ENCODE results near the gene RNASE8.

The RNASE8 gene

GRCh38 chr14:21032326-21033132 is 25.1 kb upstream of the RNASE8 start:
- Histone ChIP-seq H3K36me3 (no peaks in the 10 kb centered on the region), H3K27ac (no peak overlapping the region), H3K4me1 (no peaks in the 10 kb centered on the region), H3K27me3 (no peaks in the 10 kb centered on the region), H3K9me3 (no peaks in the 10 kb centered on the region), H3K4me3 (no peak overlapping the region)
- DNase-seq: no peak
- intact Hi-C loops (cut with DNase I; ENCODE audit: low total_unique reads): no loop called here
- no peak for TF ChIP-seq CTCF (IDR thresholded peaks at IDR 0.05)

GRCh38 chr14:21033133-21033698 is 24.4 kb upstream of the RNASE8 start:
- H3K9me3 ChIP-seq: no peaks in the 10 kb centered on the region
- no peak for TF ChIP-seq CTCF (IDR thresholded peaks at IDR 0.05)
- H3K4me3 ChIP-seq: no peak overlapping the region
- H3K27me3 ChIP-seq: no peaks in the 10 kb centered on the region
- peaks cover 0 to 4% (median 2%) of the 10 kb centered on the region in 4 donors for H3K4me1 ChIP-seq
- no peak overlapping the region for H3K27ac ChIP-seq
- no peaks in the 10 kb centered on the region for H3K36me3 ChIP-seq
- intact Hi-C loops (cut with DNase I; ENCODE audit: low total_unique reads): no loop called here
- no peak for DNase-seq

GRCh38 chr14:21034707-21035106 is 22.9 kb upstream of the RNASE8 start, which contains the start of gene RNASE13:
Gene RNASE13 (minus strand): TSS chr14:21034807. CDS start chr14:21034288, 519 bp downstream.
- Histone ChIP-seq H3K4me1 (peaks cover 0 to 19% (median 15%) of the 10 kb centered on the region in 4 donors), H3K36me3 (no peaks in the 10 kb centered on the region), H3K9me3 (no peaks in the 10 kb centered on the region), H3K27me3 (no peaks in the 10 kb centered on the region), H3K4me3 (no peak within 1 kb of the TSS), H3K27ac (no peak within 1 kb of the TSS)
- no peak for DNase-seq
- TF ChIP-seq CTCF (IDR thresholded peaks at IDR 0.05): no peak
- intact Hi-C loops (cut with DNase I; ENCODE audit: low total_unique reads): no loop called here

- H3K27me3 ChIP-seq: no peaks in the 10 kb centered on the region
- no peak for DNase-seq
- intact Hi-C loops (cut with DNase I; ENCODE audit: low total_unique reads): no loop called here
- TF ChIP-seq CTCF (IDR thresholded peaks at IDR 0.05): no peak
- no peaks in the 10 kb centered on the region for H3K9me3 ChIP-seq
- H3K27ac ChIP-seq: no peak overlapping the region
- H3K4me1 ChIP-seq: peaks cover 0 to 22% (median 18%) of the 10 kb centered on the region in 4 donors
- H3K36me3 ChIP-seq: no peaks in the 10 kb centered on the region
- H3K4me3 ChIP-seq: no peak overlapping the region
Measured at GRCh38 chr14:21036751-21037150, 20.9 kb upstream of the RNASE8 start.

GRCh38 chr14:21037156-21037555 is 20.5 kb upstream of the RNASE8 start:
- intact Hi-C loops (cut with DNase I; ENCODE audit: low total_unique reads): no loop called here
- Histone ChIP-seq H3K27ac (no peak overlapping the region), H3K4me1 (peaks cover 0 to 22% (median 18%) of the 10 kb centered on the region in 4 donors)

More at GRCh38 chr14:21037156-21037555, 20.5 kb upstream of the RNASE8 start:
- H3K27me3 ChIP-seq: no peaks in the 10 kb centered on the region
- DNase-seq: no peak
- H3K36me3 ChIP-seq: no peaks in the 10 kb centered on the region
- no peak for TF ChIP-seq CTCF (IDR thresholded peaks at IDR 0.05)
- no peak overlapping the region for H3K4me3 ChIP-seq
- H3K9me3 ChIP-seq: no peaks in the 10 kb centered on the region
